AG09309 (cell line): ENCODE data around the gene GINM1.

Source experiments
- DNase-seq: peaks from one replicate; pipeline ENCODE4 v3.0.0-alpha.2; 2010; ENCODE audit warnings: low read depth
- H3K4me3 ChIP-seq: 2 replicates; pipeline ENCODE4 v1.5.1; 2011; ENCODE audit warnings: mild to moderate bottlenecking, low read depth, low read length, moderate library complexity; ENCODE audit not compliant: control insufficient read depth
- CTCF ChIP-seq: IDR thresholded peaks from 2 replicates; pipeline ENCODE4 v1.5.1; 2011; ENCODE audit warnings: mild to moderate bottlenecking, low read depth, low read length, inconsistent platforms; ENCODE audit not compliant: insufficient read depth, control insufficient read depth; ENCODE audit errors: missing control alignments

GINM1 gene

GRCh38 chr6:149586149-149586548, 20.0 kb downstream of the GINM1 start:
- no peak overlapping the region for H3K4me3 ChIP-seq
- DNase-seq, result no peak
- no peak for TF ChIP-seq CTCF

GRCh38 chr6:149592983-149593382, 26.8 kb downstream of the GINM1 start:
- no peak overlapping the region for H3K4me3 ChIP-seq
- TF ChIP-seq CTCF, result no peak
- DNase-seq, result no peak

- TF ChIP-seq CTCF, result no peak
- DNase-seq, result no peak
Observed at GRCh38 chr6:149593408-149593807, 27.2 kb downstream of the GINM1 start.

GRCh38 chr6:149600508-149600907, 34.3 kb downstream of the GINM1 start:
- H3K4me3 ChIP-seq, result no peak overlapping the region
- no peak for TF ChIP-seq CTCF
- no peak for DNase-seq

More at GRCh38 chr6:149593408-149593807, 27.2 kb downstream of the GINM1 start:
- H3K4me3 ChIP-seq, result no peak overlapping the region

- H3K4me3 ChIP-seq, result no peak overlapping the region
- DNase-seq, result no peak
- no peak for TF ChIP-seq CTCF
Observed at GRCh38 chr6:149608381-149608982, 42.3 kb downstream of the GINM1 start.

- DNase-seq, result peak; percentile 10
- no peak for TF ChIP-seq CTCF
- H3K4me3 ChIP-seq, result no peak overlapping the region
Observed at GRCh38 chr6:149614337-149614736, 48.2 kb downstream of the GINM1 start.

GRCh38 chr6:149615805-149616204, 49.6 kb downstream of the GINM1 start:
- TF ChIP-seq CTCF, result no peak
- DNase-seq, result no peak
- no peak overlapping the region for H3K4me3 ChIP-seq
